ENCODE results near the gene PLEKHH1. TPM values are rescaled to one million over a fixed set of nuclear protein-coding genes. Genes with fewer than 3 reads are reported as not detected.

PLEKHH1 gene
- total RNA-seq, 1 donor from 2014 or later: 0.20 TPM

DNA sequence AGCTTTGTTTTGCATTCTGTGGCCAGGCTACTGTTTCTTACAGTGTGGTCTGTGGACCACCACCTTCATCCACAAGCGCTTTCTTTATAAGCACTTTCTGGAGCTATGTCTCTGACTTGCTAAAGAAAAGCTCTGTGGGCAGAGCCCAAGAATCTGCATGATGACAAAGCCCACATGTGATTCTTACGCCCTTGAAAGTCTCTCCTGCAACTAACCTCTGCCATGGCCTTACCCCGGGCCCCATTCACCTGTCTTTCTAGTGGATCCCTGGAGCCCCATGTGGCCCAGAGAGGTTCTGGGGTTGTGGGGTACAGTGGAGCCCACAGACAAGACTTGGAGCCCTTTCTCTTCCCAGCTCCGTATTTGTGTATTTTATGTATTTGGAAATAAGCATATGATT is 16.6 kb downstream of the PLEKHH1 start:
- intact Hi-C loops (cut with micrococcal nuclease): no loop called here
- peaks cover 15% of the 10 kb centered on the region for H3K27me3 Mint-ChIP-seq
- no peak overlapping the region for H3K4me3 Mint-ChIP-seq
- no peak overlapping the region for H3K27ac Mint-ChIP-seq
- H3K4me1 Mint-ChIP-seq: no peaks in the 10 kb centered on the region
- no peak for DNase-seq
- TF ChIP-seq, protein P1, sequence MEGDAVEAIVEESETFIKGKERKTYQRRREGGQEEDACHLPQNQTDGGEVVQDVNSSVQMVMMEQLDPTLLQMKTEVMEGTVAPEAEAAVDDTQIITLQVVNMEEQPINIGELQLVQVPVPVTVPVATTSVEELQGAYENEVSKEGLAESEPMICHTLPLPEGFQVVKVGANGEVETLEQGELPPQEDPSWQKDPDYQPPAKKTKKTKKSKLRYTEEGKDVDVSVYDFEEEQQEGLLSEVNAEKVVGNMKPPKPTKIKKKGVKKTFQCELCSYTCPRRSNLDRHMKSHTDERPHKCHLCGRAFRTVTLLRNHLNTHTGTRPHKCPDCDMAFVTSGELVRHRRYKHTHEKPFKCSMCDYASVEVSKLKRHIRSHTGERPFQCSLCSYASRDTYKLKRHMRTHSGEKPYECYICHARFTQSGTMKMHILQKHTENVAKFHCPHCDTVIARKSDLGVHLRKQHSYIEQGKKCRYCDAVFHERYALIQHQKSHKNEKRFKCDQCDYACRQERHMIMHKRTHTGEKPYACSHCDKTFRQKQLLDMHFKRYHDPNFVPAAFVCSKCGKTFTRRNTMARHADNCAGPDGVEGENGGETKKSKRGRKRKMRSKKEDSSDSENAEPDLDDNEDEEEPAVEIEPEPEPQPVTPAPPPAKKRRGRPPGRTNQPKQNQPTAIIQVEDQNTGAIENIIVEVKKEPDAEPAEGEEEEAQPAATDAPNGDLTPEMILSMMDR (IDR thresholded peaks at IDR 0.05): no peak
- H3K36me3 Mint-ChIP-seq (ENCODE audit: low read depth): no peaks in the 10 kb centered on the region
- no peak for ATAC-seq (ENCODE audit: low read depth)
- H3K9me3 Mint-ChIP-seq: peaks cover under 1% of the 10 kb centered on the region
- ChIA-PET CTCF (no interaction called here), POLR2A (interaction anchor here (0.6 kb wide), 2 partner anchors 36 to 125 kb away, joined by 7 read pairs; partner anchors contain the start of gene VTI1B)

DNA sequence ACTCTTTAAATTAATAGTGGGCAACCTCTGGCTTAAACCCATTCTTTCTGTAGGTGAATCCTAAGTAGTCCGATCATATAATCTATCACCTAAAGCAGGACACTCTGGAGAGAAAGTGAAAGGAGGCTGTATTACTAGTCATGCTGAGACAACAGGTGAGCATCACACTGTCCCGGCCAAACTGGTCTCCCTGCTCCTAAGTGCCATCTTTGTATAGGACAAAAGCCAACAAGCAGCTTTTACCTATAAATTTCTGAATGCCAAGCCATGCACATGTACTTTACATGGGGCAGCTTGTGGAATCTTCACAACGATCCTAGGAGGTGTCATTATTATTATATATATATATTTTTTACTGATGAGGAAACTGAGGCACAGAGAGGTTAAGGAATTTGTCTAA is 18.0 kb downstream of the PLEKHH1 start:
- no peak for ATAC-seq (ENCODE audit: low read depth)
- TF ChIP-seq, protein P1 (IDR thresholded peaks at IDR 0.05): no peak
- peaks cover 11% of the 10 kb centered on the region for H3K27me3 Mint-ChIP-seq
- H3K27ac Mint-ChIP-seq: no peak overlapping the region
- ChIA-PET POLR2A (no interaction called here), CTCF (no interaction called here)
- H3K36me3 Mint-ChIP-seq (ENCODE audit: low read depth): no peaks in the 10 kb centered on the region
- no peaks in the 10 kb centered on the region for H3K9me3 Mint-ChIP-seq
- intact Hi-C loops (cut with micrococcal nuclease): no loop called here
- H3K4me1 Mint-ChIP-seq: no peaks in the 10 kb centered on the region
- H3K4me3 Mint-ChIP-seq: no peak overlapping the region
- no peak for DNase-seq

DNA sequence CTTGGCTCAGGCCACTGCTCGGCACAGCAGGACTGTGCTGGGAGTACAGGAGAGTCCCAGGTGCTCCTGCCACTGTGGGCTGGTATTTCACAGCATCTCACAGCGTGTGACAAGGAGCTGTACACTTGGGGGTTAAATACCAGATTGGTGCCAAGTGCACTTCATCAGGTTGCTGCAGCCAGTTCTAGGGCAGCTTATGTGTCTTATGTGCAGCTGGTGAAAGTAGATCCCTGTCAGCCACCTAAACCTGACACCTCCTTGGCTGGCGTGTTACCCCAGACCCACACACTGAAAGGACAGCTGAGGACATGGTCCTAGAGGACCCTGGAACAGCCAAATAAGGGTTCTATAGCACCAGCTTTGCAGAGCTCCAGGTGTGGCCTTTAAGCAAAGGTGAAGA is 18.9 kb downstream of the PLEKHH1 start:
- no peaks in the 10 kb centered on the region for H3K4me1 Mint-ChIP-seq
- TF ChIP-seq, protein P1 (IDR thresholded peaks at IDR 0.05): no peak
- CTCF ChIA-PET: interaction anchor here (0.8 kb wide), 1 partner anchor 19 kb away, joined by 4 read pairs; no protein-coding TSS in a partner anchor
- intact Hi-C loops (cut with micrococcal nuclease): no loop called here
- no peaks in the 10 kb centered on the region for H3K9me3 Mint-ChIP-seq
- H3K27me3 Mint-ChIP-seq: peaks cover 11% of the 10 kb centered on the region
- ATAC-seq (ENCODE audit: low read depth): no peak
- DNase-seq: no peak
- no peak overlapping the region for H3K4me3 Mint-ChIP-seq
- no peaks in the 10 kb centered on the region for H3K36me3 Mint-ChIP-seq (ENCODE audit: low read depth)
- no peak overlapping the region for H3K27ac Mint-ChIP-seq
- POLR2A ChIA-PET: no interaction called here

DNA sequence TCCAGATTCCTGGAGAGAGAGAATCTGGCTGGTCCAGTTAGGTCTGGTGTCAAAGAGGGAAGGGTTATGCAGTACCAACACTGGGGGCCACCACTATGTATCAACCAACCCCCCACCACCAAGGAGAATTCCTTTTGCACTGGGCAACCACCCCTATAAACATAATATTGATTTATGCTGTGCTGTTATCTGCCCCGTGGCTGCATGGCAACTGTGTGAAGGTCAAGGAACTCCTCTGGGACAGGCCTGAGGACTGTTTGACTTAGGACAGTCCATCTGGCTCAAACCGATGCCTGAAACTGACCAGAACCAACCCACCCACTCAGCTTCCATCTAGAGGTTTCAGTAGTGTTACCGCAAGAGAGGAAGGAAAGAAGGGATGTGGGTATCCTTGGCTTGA is 20.5 kb downstream of the PLEKHH1 start:
- intact Hi-C loops (cut with micrococcal nuclease): no loop called here
- H3K27me3 Mint-ChIP-seq: peaks cover 10% of the 10 kb centered on the region
- no peak overlapping the region for H3K4me3 Mint-ChIP-seq
- POLR2A ChIA-PET: no interaction called here
- ATAC-seq (ENCODE audit: low read depth) (no peak), DNase-seq (no peak)
- no peaks in the 10 kb centered on the region for H3K4me1 Mint-ChIP-seq
- H3K36me3 Mint-ChIP-seq (ENCODE audit: low read depth): no peaks in the 10 kb centered on the region
- CTCF ChIA-PET: interaction anchor here (1.1 kb wide), 1 partner anchor 27 kb away, joined by 4 read pairs; no protein-coding TSS in a partner anchor
- no peaks in the 10 kb centered on the region for H3K9me3 Mint-ChIP-seq
- H3K27ac Mint-ChIP-seq: no peak overlapping the region
- TF ChIP-seq, protein P1 (IDR thresholded peaks at IDR 0.05): no peak

DNA sequence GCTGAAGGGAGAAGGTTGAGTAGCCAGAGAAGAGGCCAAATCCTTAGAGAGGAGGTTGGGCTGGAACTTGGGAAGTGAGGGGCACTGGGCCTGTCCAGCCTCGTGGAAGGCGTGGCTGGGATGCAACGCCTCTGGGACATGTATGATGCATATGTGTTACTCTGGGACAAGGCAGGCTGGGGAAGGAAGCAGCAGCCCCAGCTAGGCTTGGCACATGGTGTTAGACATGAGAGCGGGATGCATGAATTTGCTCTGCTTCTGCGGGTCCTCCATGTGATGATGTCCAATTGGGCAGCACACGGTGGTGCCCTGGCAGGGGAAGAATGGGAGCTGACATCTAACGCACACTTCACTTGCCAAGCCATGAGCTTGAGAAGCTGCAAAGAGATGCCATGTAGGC is 21.3 kb downstream of the PLEKHH1 start:
- H3K4me1 Mint-ChIP-seq: no peaks in the 10 kb centered on the region
- H3K36me3 Mint-ChIP-seq (ENCODE audit: low read depth): no peaks in the 10 kb centered on the region
- no peaks in the 10 kb centered on the region for H3K9me3 Mint-ChIP-seq
- intact Hi-C loops (cut with micrococcal nuclease): no loop called here
- no peak for DNase-seq
- no peak overlapping the region for H3K4me3 Mint-ChIP-seq
- no peak overlapping the region for H3K27ac Mint-ChIP-seq
- H3K27me3 Mint-ChIP-seq: peaks cover 6% of the 10 kb centered on the region
- TF ChIP-seq, protein P1 (IDR thresholded peaks at IDR 0.05): no peak
- no peak for ATAC-seq (ENCODE audit: low read depth)
- ChIA-PET POLR2A (no interaction called here), CTCF (interaction anchor here (1.9 kb wide), 1 partner anchor 17 kb away, joined by 9 read pairs; no protein-coding TSS in a partner anchor)
